Stimulated activated CD4-positive, alpha-beta T cell treated with anti-CD3 and anti-CD28 coated beads, TNF-alpha, amount 100 ng/mL, for 48 hours (primary cell): ENCODE results near the gene ADAM12.
"Not testable (repeated sequence)": the region's sequence is repeated elsewhere in the genome, so short reads cannot be mapped to it uniquely, and the experiment has no call there.

Experiments
- DNase-seq, 3 donors: peaks; one replicate each; pipeline ENCODE4 v3.0.0-alpha.2; 2020; ENCODE audit warnings: low read depth in 3 of 3

ADAM12 gene

DNA sequence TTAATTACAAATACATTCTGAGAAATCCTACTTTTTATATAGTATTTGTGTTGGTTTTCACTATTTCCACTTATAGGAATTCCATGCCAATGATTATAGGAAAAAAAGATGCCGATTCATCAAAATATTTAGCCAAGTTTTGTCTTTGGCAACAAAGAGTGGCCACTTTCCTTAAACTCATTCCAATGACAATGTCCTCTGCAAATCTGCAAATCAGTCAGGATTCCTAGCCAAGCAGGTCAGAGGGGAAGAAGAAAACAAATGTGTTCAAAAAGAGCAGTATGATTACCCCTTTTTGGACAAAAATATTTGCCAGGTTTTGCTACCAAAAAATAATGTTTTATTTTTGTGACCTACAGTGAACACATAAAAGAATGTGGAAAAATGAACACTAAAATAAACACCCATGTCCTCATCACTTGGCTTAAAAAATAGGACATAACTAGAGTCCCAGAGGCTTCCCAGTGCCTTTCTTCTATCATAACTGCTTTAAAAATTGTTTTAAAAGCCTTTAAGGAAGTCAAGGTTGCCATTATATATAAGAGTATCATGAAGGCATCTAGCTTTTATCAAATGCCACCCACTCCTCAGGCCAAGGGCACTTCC lies 125.9 kb downstream of the ADAM12 start:
- no peak for DNase-seq

DNA sequence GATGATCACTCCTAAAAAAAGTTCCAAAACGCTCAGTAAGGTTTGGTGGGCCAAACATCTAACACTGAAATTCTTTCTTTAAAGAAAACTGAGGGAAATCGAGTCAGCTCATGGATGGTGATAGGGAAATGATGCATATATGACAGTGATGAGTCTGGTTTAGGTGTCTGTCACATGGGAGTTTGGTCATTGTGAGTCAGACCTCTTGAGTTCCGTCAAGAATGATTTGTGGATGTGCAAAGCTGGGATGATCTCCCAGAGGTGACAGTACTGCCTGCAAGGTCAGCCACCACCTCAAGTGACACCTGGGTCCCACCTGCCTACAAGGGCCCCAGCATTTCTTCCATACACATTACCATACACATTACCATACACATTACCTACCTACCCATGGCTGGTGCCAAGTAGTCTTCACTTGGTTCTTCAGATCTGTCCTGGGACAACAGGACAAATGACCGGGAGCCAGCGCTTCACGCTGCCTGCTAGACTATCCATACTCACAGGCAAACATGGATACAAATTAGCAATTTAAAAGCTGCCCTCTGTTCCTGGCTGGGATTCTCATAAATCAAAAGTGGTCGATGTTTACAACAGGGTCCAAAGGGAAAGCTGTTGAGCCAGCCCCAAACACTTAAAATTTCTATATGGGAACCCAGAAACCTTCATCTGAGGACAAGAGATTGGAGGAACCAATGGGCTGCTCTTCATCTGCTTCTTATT lies 128.4 kb downstream of the ADAM12 start:
- DNase-seq: no peak

DNA sequence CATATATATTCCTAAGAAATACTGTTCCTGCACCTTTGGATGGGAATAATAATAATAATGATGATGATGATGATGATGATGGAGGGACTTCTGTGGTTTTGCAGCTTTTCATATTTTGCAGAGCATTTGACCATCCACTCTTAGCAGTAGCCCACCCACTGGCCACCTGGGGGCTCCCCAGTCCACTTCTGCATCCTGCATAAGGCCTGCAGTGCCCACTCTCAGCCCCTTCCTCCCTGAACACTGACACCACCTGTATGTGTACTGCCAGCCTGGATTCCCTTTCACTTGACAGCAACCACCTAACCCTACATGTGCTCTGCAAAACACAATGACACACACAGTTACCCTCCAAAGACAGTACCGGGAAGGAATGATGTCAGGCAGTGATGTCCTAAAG lies 131.4 kb downstream of the ADAM12 start:
- DNase-seq: no peak

- DNase-seq: no peak
These were observed 133.0 kb downstream of the ADAM12 start for GRCh38 chr10:126255313-126255712.

DNA sequence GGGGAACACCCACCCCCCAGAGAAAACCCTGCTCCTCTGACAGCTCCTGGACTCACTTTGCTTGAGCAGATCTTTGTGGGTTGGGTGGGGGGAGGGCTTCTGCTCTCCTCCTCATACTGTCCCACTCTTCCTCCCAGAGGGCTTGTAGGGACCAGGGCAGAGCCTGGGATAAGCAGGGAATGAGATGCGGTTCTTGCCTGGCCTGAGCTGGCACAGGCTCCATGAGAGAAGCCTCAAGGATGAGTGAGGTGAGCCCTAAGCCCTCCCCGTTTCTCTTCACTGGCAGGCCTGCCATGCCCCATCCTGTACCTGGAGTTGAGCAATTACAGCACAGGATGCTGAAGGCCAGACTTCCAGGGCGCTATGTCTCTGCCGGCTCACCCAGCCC lies 134.7 kb downstream of the ADAM12 start:
- no peak for DNase-seq

DNA sequence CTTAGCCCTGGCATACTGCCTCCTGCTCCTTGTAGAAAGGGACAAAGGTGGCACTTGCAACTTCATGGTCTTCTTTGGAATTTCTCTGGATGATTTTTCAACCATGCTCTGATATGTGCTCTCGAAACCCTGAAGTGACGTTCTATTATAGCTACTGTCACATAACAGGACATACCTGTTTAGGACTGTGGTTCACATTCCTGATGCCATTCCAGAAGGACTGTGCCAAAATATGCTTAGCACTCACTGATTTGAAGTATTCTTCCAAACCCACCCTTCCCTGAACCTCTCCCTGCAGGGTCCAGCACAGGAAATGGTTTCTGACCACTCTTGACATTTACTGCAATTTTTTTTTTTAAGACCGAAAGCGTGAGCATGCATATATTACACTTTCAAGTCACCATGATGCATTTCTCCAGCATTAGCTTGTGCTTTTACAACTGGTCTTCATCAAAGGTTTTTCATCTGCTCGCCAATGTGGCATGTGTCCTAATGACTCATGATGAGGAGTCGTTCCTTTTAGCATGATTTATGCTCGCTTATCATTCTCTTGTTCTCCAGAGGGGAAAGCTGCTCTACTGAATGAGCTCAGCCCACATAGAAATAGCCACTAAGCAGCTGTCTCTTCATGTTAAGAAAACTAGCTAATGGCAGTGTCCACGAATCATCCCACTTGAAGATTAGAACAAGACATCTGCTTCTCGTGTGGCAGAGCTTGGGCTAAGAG lies 135.2 kb downstream of the ADAM12 start:
- DNase-seq: no peak

GRCh38 chr10:126251778-126252407 lies 136.4 kb downstream of the ADAM12 start:
- DNase-seq: no peak

- no peak for DNase-seq
These were observed 137.6 kb downstream of the ADAM12 start for GRCh38 chr10:126250527-126251310.

- no peak for DNase-seq
These were observed 138.2 kb downstream of the ADAM12 start for GRCh38 chr10:126250045-126250444.

DNA sequence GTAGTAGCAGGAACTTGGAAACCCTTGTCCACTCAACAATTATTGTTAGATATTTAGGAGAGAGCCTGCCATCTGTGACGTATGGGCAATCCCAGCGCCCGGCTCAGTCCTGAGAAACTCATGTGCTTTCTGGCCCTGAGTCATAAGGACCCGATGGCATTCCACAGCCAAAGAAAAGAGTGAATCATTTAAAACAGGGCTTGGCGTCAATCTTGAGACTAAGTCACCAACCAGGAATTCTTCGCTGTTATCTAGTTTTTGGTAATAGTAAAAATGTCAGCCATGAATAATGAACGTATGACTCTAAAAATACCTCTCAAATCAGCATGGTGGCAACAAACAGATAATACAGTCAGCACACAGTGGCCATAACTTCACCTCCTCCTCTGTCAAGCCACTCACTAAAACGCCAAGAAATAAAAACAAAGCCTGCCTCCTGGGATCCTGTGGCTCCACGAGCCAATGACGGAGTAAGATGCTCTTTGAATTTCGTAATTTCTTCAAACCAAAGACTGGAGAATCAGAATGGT lies 140.8 kb downstream of the ADAM12 start:
- no peak for DNase-seq

DNA sequence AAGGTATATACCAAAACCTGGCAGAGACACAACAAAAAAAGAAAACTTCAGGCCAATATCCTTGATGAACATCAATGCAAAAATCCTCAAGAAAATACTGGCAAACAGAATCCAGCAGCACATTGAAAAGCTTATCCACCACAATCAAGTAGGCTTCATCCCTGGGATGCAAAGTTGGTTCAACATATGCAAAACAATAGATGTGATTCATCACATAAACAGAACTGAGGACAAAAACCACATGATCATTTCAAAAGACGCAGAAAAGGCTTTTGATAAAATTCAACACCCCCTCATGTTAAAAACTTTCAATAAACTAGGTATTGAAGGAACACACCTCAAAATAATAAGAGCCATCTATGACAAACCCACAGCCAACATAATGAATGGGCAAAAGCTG lies 141.9 kb downstream of the ADAM12 start:
- not testable (repeated sequence) for DNase-seq

DNA sequence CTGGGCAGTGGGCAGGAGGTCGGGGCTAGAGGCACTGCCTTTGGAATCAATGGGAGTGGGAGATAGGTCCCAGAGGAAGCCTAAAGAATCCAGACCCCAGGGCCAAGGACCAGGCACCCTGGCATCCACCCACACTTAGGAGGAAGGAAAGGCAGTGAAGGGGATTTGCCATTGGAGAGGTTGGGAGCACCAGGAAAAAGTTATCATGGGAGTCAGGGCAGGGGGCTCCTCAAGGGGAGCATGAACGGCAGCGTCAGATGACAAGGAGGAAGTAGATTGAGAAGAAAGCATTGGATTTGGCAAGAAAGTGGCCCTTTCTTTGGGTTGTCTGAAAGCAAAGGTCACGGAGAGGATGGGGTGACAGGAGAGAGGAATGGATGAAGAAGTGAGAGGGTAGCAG lies 142.8 kb downstream of the ADAM12 start:
- no peak for DNase-seq

GRCh38 chr10:126243971-126244370 lies 144.3 kb downstream of the ADAM12 start:
- no peak for DNase-seq

- DNase-seq: no peak
These were observed 145.0 kb downstream of the ADAM12 start for GRCh38 chr10:126243306-126243705.

DNA sequence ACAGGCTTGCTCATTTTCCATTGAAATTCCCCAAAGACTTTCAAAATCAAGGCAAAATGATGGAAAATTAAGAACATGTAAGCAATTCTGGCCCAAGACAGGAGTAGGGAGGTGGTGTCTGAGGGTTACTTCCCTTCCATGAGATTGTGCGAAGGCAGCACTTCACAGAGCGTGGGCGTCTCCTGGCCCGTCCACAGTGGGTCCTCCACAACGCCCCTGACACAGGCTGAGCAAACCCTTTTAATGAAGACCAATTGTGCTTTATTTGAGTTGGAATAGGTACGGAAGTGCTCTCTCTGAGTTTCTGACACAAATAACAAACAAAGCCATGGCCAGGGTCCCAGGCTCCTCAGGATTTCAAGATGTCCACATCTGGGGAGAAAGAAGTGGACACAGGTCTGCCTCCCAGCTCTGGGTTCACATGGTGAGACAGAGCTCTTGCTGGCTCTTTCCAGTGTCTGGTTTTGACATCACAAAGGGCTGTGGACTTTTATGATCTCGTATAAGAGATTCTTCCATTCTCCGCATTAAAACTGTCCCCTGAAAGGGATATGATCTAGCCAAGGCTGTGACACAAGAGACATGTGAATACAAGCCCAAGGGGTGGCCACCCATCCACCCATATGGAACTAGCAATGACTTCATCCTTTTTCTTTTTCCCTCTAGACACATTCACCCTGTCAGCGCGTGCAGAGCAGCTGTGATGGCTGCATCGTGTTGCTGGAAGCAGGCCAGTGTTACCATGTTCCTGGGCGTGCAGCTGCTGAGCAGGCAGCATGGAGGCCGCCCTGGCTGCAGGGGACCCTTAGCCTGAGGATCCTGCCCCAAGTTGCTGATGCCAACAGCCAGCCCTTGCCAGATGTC lies 145.6 kb downstream of the ADAM12 start:
- DNase-seq: no peak

- no peak for DNase-seq
These were observed 147.8 kb downstream of the ADAM12 start for GRCh38 chr10:126240483-126240882.

DNA sequence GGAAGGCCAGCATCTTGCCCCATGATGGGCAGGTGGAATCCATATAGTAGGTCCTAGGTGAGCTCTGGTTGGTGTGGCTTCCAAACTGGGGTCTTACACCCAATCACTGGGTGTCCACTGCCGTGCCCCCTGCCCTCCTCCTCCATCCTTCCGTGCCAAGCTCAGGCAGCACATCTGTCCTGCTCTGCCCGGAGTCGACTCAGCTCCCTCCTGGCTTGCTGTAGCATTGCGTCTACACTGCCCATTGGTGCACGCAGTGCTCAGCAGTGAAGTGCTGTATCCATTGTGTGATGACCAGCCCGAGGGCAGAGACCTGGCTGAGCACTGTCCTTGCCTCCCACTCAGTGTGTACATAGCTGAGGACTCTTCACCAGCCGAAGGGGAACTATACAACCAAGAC lies 148.4 kb downstream of the ADAM12 start:
- no peak for DNase-seq

DNA sequence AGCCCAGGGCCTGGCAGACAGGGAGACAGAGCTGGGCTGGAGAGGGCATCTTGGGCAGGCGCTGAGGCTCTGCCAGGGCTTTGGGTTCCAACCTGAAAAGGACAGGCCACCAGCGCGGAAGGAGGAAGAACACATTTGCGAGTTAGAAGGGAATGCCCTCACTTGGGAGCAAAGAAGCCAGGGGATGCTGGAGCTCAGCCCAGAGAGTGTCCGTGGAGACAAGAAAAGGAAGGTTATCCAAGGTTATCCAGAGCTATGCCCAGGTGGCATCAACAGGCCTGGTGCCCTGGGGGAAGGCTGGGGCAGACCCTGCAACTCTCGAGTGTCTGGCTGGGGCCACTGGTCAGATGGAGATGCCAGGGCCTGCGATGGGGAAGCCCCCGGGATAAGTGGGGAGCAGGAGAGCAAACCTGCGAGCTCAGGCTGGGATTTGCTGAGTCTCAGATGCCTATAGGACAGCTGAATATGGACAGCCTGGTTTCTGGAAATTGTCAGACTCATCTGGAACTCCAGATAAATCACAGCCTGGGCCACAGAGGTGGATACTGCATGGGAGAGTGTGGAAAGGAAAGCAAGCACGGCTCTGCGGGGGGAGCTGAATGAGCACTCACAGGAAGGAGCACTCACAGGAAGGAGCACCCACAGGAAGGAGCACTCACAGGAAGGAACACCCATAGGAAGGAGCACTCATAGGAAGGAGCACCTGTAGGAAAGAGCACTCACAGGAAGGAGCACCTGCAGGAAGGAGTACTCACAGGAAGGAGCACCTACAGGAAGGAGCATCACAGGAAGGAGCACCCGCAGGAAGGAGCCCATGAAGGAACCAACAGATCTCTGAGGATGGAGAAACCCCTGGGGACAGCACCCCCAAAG lies 152.1 kb downstream of the ADAM12 start:
- no peak for DNase-seq
